ENCODE measurements around the gene TSPAN32.

The TSPAN32 gene

DNA sequence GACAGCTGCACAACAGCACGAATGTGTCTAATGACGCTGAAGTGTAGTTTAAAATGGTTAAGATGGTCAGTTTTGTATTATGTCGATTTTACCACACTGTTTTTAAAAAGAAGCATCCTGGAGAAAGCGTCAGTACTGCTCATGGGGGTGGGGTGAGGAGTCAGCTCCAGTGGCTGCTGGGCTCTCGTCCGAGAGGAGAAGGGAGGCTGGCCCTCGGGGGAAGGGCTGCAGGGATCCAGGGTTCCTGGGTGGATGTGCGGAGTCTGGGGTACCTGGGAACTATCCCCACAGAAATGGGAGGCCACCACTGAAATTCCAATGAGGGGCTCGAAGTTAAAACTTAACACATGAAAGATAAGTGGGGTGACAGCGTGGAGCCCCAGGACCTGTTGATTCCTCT is 12.0 kb upstream of the TSPAN32 start:
- TF ChIP-seq, protein P1, sequence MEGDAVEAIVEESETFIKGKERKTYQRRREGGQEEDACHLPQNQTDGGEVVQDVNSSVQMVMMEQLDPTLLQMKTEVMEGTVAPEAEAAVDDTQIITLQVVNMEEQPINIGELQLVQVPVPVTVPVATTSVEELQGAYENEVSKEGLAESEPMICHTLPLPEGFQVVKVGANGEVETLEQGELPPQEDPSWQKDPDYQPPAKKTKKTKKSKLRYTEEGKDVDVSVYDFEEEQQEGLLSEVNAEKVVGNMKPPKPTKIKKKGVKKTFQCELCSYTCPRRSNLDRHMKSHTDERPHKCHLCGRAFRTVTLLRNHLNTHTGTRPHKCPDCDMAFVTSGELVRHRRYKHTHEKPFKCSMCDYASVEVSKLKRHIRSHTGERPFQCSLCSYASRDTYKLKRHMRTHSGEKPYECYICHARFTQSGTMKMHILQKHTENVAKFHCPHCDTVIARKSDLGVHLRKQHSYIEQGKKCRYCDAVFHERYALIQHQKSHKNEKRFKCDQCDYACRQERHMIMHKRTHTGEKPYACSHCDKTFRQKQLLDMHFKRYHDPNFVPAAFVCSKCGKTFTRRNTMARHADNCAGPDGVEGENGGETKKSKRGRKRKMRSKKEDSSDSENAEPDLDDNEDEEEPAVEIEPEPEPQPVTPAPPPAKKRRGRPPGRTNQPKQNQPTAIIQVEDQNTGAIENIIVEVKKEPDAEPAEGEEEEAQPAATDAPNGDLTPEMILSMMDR (IDR thresholded peaks at IDR 0.05; ENCODE audit: insufficient read depth, low read depth, low read length, missing control alignments) = no peak
- no peak for DNase-seq (ENCODE audit: low read depth)
- no peak overlapping the region for H3K4me3 ChIP-seq (ENCODE audit: low read depth, low read length)

DNA sequence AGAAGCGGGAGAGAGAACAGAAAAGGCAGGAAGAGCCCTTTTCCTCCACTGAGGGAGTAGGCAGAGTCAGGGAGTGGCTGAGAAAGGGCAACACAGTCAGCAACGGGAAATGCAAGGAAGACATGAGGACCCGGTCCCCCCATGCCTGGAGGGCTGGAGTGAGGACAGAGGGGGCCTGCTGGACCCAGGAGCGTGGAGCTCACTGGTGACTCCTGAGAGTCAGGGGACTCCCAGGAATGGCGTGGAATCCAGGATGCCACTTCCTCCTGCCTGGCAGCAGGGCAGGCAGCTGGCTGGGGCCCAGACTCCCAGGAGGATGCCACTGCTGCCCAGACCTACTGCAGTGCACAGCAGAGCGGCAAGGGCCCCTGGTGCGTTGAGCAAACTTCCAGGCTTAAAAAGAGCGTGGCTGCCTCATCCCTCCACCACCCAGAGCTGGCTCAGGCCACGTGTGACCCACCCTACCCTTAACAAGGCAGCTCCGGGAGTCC is 11.4 kb upstream of the TSPAN32 start:
- no peak overlapping the region for H3K4me3 ChIP-seq (ENCODE audit: low read depth, low read length)
- DNase-seq (ENCODE audit: low read depth) = no peak
- TF ChIP-seq, protein P1 (IDR thresholded peaks at IDR 0.05; ENCODE audit: insufficient read depth, low read depth, low read length, missing control alignments) = no peak

DNA sequence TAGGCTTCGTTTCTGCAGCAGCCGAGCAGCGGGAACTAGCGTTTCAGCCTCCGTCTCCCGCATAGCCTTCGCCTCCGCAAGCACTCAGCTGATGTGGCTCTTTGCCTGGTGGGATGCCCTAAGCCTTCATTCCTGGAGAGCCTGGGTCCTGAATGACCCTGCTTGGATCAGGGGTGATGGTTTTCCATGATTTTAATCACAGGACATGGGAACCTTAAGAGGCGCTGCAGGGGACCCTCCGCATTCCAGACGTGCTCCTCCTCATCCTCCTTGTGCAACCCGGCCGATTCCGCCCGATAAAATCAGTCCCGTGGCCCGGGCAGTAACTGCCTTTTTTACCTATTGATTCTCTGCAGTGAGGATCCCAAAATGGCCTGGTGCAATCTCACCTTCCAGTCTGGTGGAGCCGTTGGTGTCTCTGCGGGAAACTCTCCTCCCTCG is 8.3 kb upstream of the TSPAN32 start:
- TF ChIP-seq, protein P1 (IDR thresholded peaks at IDR 0.05; ENCODE audit: insufficient read depth, low read depth, low read length, missing control alignments) = no peak
- H3K4me3 ChIP-seq (ENCODE audit: low read depth, low read length) = no peak overlapping the region
- no peak for DNase-seq (ENCODE audit: low read depth)

DNA sequence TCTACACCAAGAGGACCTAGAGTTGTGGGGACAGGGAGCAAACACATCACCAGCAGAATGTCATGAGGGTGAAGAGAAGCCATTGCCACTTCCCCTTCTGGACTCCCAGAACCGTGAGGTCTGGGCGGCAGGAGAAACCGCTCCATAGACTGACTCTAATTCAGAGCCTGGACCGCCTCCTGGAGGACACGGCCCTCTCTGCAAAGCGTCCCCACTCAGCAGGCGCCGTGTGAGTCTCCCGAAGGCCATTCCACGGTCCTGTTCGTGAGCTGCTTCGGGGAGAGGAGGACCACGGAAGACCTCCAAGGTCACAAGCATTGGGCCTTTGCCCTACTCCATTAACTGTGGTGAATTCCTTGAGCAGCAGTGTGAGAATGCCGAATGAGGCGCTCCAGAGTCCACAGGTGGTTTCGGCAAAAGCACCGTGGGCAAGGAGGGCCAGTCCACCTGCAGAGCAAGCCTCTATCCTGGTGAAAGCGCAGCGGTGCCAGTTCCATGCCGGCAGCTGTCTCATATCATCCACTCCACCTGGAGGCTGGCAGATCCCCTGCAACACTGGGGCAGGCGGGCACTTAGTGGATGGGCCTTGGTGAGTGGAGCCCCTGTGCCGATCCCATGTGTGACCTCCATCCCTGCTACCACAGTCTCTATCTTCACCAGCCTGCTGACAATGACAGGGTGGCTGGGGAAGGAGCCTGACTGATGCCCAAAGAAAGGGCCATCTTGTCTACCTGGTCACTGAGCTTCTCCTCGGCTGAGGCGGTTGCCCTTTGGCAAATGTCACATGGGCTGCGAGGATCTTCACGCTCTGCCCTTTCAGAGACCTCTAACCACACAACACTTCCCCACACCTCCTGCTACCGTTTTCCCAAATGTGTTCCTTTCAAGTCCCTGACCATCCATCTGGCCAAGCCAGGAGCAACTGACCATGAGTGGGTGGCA is 7.6 kb upstream of the TSPAN32 start:
- TF ChIP-seq, protein P1 (IDR thresholded peaks at IDR 0.05; ENCODE audit: insufficient read depth, low read depth, low read length, missing control alignments) = no peak
- no peak for DNase-seq (ENCODE audit: low read depth)
- H3K4me3 ChIP-seq (ENCODE audit: low read depth, low read length) = no peak overlapping the region

DNA sequence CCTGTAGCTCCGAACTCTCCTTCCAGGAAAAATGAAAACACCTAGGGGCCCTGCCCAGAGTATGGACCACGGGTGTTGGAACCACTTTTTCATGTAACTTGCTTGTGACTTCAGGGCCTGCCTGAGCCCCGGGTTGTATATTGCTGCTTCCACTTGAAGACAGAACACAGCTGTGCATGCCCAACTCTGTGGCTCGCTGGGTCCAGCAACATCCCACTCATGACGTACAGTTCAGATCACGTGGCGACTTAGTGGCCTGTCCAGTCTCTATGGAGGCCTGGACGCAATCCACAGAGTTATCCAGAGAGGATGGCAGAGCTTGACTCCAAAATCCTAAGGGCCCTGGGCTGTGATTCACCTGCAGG is 6.9 kb upstream of the TSPAN32 start:
- no peak for DNase-seq (ENCODE audit: low read depth)
- TF ChIP-seq, protein P1 (IDR thresholded peaks at IDR 0.05; ENCODE audit: insufficient read depth, low read depth, low read length, missing control alignments) = no peak
- no peak overlapping the region for H3K4me3 ChIP-seq (ENCODE audit: low read depth, low read length)

DNA sequence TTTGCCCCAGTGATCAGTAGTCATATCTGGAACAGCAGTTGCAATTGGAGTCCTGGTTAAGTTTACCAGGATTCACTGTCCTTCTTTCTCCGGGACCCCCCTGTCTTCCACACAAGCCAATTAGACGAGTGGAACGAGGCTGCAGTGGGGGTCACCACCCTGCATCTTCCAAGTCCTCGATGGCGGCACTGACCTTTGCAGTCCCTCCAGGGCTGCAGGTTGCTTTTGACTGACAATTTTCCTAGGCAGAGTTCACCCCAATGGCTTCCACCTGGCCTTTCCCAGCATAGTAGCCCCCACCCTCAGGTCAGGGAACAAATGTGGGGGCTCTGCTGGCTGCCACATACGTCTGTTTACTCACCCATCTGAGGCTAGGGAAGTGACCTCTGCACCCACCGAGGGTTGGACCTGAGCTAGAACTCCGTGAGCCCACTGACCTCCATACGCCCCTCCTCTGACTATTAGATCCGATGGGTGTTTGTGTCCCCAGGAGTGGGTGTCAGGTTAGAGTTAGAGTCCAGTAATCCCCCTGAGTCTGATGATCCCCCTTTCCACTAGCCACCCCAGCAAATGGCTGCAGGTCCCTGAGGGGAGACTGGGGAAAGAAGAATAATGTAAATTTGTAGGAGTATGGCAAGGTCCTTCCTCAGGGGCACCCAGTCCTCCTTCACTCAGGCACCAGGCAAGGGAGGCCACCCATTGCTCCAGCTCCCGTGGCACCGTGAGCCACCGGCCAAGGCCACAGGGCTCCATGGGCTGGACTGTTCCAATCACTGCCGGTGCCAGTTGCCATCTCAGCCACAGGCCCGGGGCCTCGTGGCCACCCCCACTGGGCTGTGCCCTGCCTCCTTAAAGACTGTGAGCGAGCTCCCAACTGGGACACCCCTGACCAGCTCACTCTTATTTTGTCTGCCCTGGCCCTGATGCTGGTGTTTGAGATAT is 5.6 kb upstream of the TSPAN32 start:
- TF ChIP-seq, protein P1 (IDR thresholded peaks at IDR 0.05; ENCODE audit: insufficient read depth, low read depth, low read length, missing control alignments) = no peak
- no peak for DNase-seq (ENCODE audit: low read depth)
- H3K4me3 ChIP-seq (ENCODE audit: low read depth, low read length) = no peak overlapping the region

All from GM12865 (cell line).